Epidermal melanocyte (primary cell): Measurements from ENCODE around the gene PLXNA4.

Experiments used
- DNase-seq: peaks from one replicate; pipeline ENCODE4 v3.0.0; 2011; ENCODE audit warnings: low spot score; ENCODE audit not compliant: insufficient read length

PLXNA4 gene

GRCh38 chr7:132501956-132502355, 74.3 kb downstream of the PLXNA4 start:
- DNase-seq, result no peak

- no peak for DNase-seq
Observed at GRCh38 chr7:132500727-132501440, 75.4 kb downstream of the PLXNA4 start.

GRCh38 chr7:132499487-132499886, 76.8 kb downstream of the PLXNA4 start:
- no peak for DNase-seq

GRCh38 chr7:132499065-132499464, 77.2 kb downstream of the PLXNA4 start:
- no peak for DNase-seq

GRCh38 chr7:132498319-132498718, 78.0 kb downstream of the PLXNA4 start:
- no peak for DNase-seq

- DNase-seq, result no peak
Observed at GRCh38 chr7:132497098-132497497, 79.2 kb downstream of the PLXNA4 start.

GRCh38 chr7:132495936-132496335, 80.3 kb downstream of the PLXNA4 start:
- no peak for DNase-seq

- no peak for DNase-seq
Observed at GRCh38 chr7:132494474-132494873, 81.8 kb downstream of the PLXNA4 start.

- DNase-seq, result no peak
Observed at GRCh38 chr7:132492823-132493445, 83.3 kb downstream of the PLXNA4 start.

- no peak for DNase-seq
Observed at GRCh38 chr7:132491391-132491945, 84.8 kb downstream of the PLXNA4 start.

GRCh38 chr7:132490474-132490873, 85.8 kb downstream of the PLXNA4 start:
- DNase-seq, result no peak

GRCh38 chr7:132489776-132490237, 86.5 kb downstream of the PLXNA4 start:
- no peak for DNase-seq

- DNase-seq, result no peak
Observed at GRCh38 chr7:132488634-132489302, 87.5 kb downstream of the PLXNA4 start.

GRCh38 chr7:132486274-132486610, 90.0 kb downstream of the PLXNA4 start:
- DNase-seq, result no peak

- DNase-seq, result no peak
Observed at GRCh38 chr7:132485600-132486273, 90.5 kb downstream of the PLXNA4 start.

- no peak for DNase-seq
Observed at GRCh38 chr7:132485136-132485535, 91.1 kb downstream of the PLXNA4 start.

GRCh38 chr7:132482866-132483265, 93.4 kb downstream of the PLXNA4 start:
- DNase-seq, result no peak

- DNase-seq, result no peak
Observed at GRCh38 chr7:132480534-132480933, 95.7 kb downstream of the PLXNA4 start.

- no peak for DNase-seq
Observed at GRCh38 chr7:132476541-132476940, 99.7 kb downstream of the PLXNA4 start.

GRCh38 chr7:132475669-132476116, 100.6 kb downstream of the PLXNA4 start:
- DNase-seq, result no peak

- no peak for DNase-seq
Observed at GRCh38 chr7:132475037-132475668, 101.1 kb downstream of the PLXNA4 start.
